Natural killer cell (primary cell): ENCODE data around the gene CDH20. TPM values are rescaled to one million over a fixed set of nuclear protein-coding genes. Genes with fewer than 3 reads are reported as not detected.

Experiments used
- ATAC-seq, 3 donors: fragments of 150-1000 bp in 2 of 3; fragments of 200-7000 bp in 1 of 3; cut with Tn5 transposase; 1 replicate in 1 of 3; 2 replicates in 2 of 3; pipeline ENCODE4 v1.10.0; 2021; ENCODE audit warnings: mild to moderate bottlenecking in 2 of 3, moderate library complexity in 2 of 3
- DNase-seq, 2 donors: peaks; one replicate each; pipeline versions ENCODE4 v3.0.0 to v3.0.0-alpha.2; 2013 to 2021; ENCODE audit warnings: mixed read lengths in 1 of 2
- H3K27ac ChIP-seq: one replicate; pipeline ENCODE4 v1.5.1; 2013; ENCODE audit warnings: mild to moderate bottlenecking, low read length
- H3K27me3 ChIP-seq: one replicate; pipeline ENCODE4 v1.6.1; 2013; ENCODE audit warnings: low read length; ENCODE audit not compliant: control insufficient read depth, insufficient read depth
- H3K36me3 ChIP-seq: one replicate; pipeline ENCODE4 v1.6.1; 2013; ENCODE audit warnings: low read length; ENCODE audit not compliant: control insufficient read depth, insufficient read depth
- H3K4me1 ChIP-seq: one replicate; pipeline ENCODE4 v1.6.1; 2013; ENCODE audit warnings: low read length; ENCODE audit not compliant: control insufficient read depth, insufficient read depth
- H3K4me3 ChIP-seq: one replicate; pipeline ENCODE4 v1.5.1; 2013; ENCODE audit warnings: low read length
- H3K9me3 ChIP-seq: one replicate; pipeline ENCODE4 v1.6.1; 2013; ENCODE audit warnings: low read length; ENCODE audit not compliant: control insufficient read depth, insufficient read depth
- H3K27ac Mint-ChIP-seq, 2 donors: one replicate each; pipeline ENCODE4 v1.8.0; 2022; ENCODE audit warnings: mild to moderate bottlenecking in 2 of 2, mixed read lengths in 2 of 2, moderate library complexity in 1 of 2
- H3K27me3 Mint-ChIP-seq, 2 donors: one replicate each; pipeline ENCODE4 v1.8.0; 2022; ENCODE audit warnings: low read depth in 2 of 2, mixed read lengths in 2 of 2
- H3K36me3 Mint-ChIP-seq: one replicate; pipeline ENCODE4 v1.8.0; 2022; ENCODE audit warnings: mixed read lengths
- H3K4me1 Mint-ChIP-seq, 2 donors: one replicate each; pipeline ENCODE4 v1.8.0; 2022; ENCODE audit warnings: mixed read lengths in 2 of 2
- H3K4me3 Mint-ChIP-seq: one replicate; pipeline ENCODE4 v1.8.0; 2022; ENCODE audit warnings: mild to moderate bottlenecking, moderate library complexity, mixed read lengths
- H3K9me3 Mint-ChIP-seq, 2 donors: one replicate each; pipeline ENCODE4 v1.8.0; 2022; ENCODE audit warnings: mixed read lengths in 2 of 2
- CTCF ChIP-seq: fragments of 200-600 bp; IDR thresholded peaks from one replicate; pipeline ENCODE4 v1.8.0; 2022; ENCODE audit warnings: antibody characterized with exemption
- WGBS: methylation state at CpG from one replicate; pipeline ENCODE4 v1.1.7; 2013; ENCODE audit warnings: missing lambda C conversion rate; ENCODE audit not compliant: insufficient coverage; 5-methylcytosine and 5-hydroxymethylcytosine counted together
- intact Hi-C: fragments of 100-400 bp; cut with micrococcal nuclease; formaldehyde crosslinking; loops from one replicate; pipeline ENCODE4 v1.14.2; 2022
- total RNA-seq, 4 donors: library from RNA; stranded (reverse); fragments of 120-200 nt in 1 of 4; gene quantifications; one replicate each; pipeline versions ENCODE4 v1.2.3 to v1.2.4, GENCODE V29; 2013 to 2022

The CDH20 gene
- total RNA-seq, 3 donors from 2014 or later (not counting 1 experiment from before 2014, with no cell fraction given) = 0.09 to 0.10 TPM; not detected in 1

GRCh38 chr18:61545281-61546245 is 212.3 kb downstream of the CDH20 start:
- Histone ChIP-seq H3K4me3 (no peak overlapping the region), H3K4me1 (no peaks in the 10 kb centered on the region), H3K36me3 (no peaks in the 10 kb centered on the region), H3K9me3 (no peaks in the 10 kb centered on the region), H3K27me3 (no peaks in the 10 kb centered on the region), H3K27ac (no peak overlapping the region)
- TF ChIP-seq CTCF = no peak
- ATAC-seq = no peak
- no peaks in the 10 kb centered on the region for H3K36me3 Mint-ChIP-seq
- H3K27me3 Mint-ChIP-seq = peaks cover 5 to 17% of the 10 kb centered on the region in 2 donors
- H3K9me3 Mint-ChIP-seq = no peaks in the 10 kb centered on the region
- H3K27ac Mint-ChIP-seq = no peak overlapping the region
- no peak for DNase-seq
- WGBS = 95% methylated on average over 7 of the region's 9 CpGs
- intact Hi-C loops = no loop called here
- H3K4me3 Mint-ChIP-seq = no peak overlapping the region
- H3K4me1 Mint-ChIP-seq = no peaks in the 10 kb centered on the region

- no peaks in the 10 kb centered on the region for H3K27me3 ChIP-seq
- no peak overlapping the region for H3K4me3 ChIP-seq
- TF ChIP-seq CTCF = no peak
- ATAC-seq (no peak), DNase-seq (no peak)
- Mint-ChIP-seq H3K4me3 (no peak overlapping the region), H3K36me3 (no peaks in the 10 kb centered on the region), H3K27ac (no peak overlapping the region), H3K27me3 (peaks cover 5 to 18% of the 10 kb centered on the region in 2 donors), H3K4me1 (no peaks in the 10 kb centered on the region), H3K9me3 (no peaks in the 10 kb centered on the region)
- H3K9me3 ChIP-seq = no peaks in the 10 kb centered on the region
- no peak overlapping the region for H3K27ac ChIP-seq
- 81% methylated on average over 3 of the region's 3 CpGs for WGBS
- no peaks in the 10 kb centered on the region for H3K4me1 ChIP-seq
- no peaks in the 10 kb centered on the region for H3K36me3 ChIP-seq
- intact Hi-C loops = no loop called here
Observed at GRCh38 chr18:61546590-61546989, 213.4 kb downstream of the CDH20 start.

GRCh38 chr18:61549416-61549815 is 216.2 kb downstream of the CDH20 start:
- H3K4me3 Mint-ChIP-seq = no peak overlapping the region
- H3K36me3 Mint-ChIP-seq = no peaks in the 10 kb centered on the region
- DNase-seq (no peak), ATAC-seq (no peak)
- H3K9me3 ChIP-seq = no peaks in the 10 kb centered on the region
- H3K27me3 Mint-ChIP-seq = peaks cover 0 to 18% of the 10 kb centered on the region in 2 donors
- intact Hi-C loops = no loop called here
- TF ChIP-seq CTCF = no peak
- H3K9me3 Mint-ChIP-seq = no peaks in the 10 kb centered on the region
- no peak overlapping the region for H3K27ac Mint-ChIP-seq
- H3K27me3 ChIP-seq = no peaks in the 10 kb centered on the region
- H3K4me3 ChIP-seq = no peak overlapping the region
- H3K4me1 ChIP-seq = no peaks in the 10 kb centered on the region
- no peaks in the 10 kb centered on the region for H3K36me3 ChIP-seq
- H3K27ac ChIP-seq = no peak overlapping the region
- H3K4me1 Mint-ChIP-seq = peaks cover 0 to under 1% of the 10 kb centered on the region in 2 donors
- WGBS = 89% methylated on average over 3 of the region's 3 CpGs
